Trophoblast cell (in vitro differentiated cells and primary cell): Measurements from ENCODE around the gene IHH.

Source experiments
- DNase-seq, 2 donors: peaks; one replicate each; pipeline ENCODE4 v3.0.0-alpha.2; 2016
- H2AFZ ChIP-seq: 2 replicates; pipeline ENCODE4 v1.6.1; 2013; ENCODE audit warnings: low read length, moderate library complexity, mild to moderate bottlenecking; ENCODE audit not compliant: insufficient read depth, poor library complexity
- H2AK5ac ChIP-seq: 2 replicates; pipeline ENCODE4 v1.6.1; 2013; ENCODE audit warnings: mild to moderate bottlenecking, low read length
- H2BK120ac ChIP-seq: 2 replicates; pipeline ENCODE4 v1.6.1; 2013; ENCODE audit warnings: low read length, mild to moderate bottlenecking, moderate library complexity; ENCODE audit not compliant: insufficient read depth, poor library complexity
- H2BK12ac ChIP-seq: 2 replicates; pipeline ENCODE4 v1.6.1; 2013; ENCODE audit warnings: mild to moderate bottlenecking, low read length, moderate library complexity
- H2BK5ac ChIP-seq: 2 replicates; pipeline ENCODE4 v1.6.1; 2013; ENCODE audit warnings: low read length, low read depth, moderate library complexity, mild to moderate bottlenecking; ENCODE audit not compliant: poor library complexity
- H3K14ac ChIP-seq: 2 replicates; pipeline ENCODE4 v1.6.1; 2013; ENCODE audit warnings: mild to moderate bottlenecking, low read length
- H3K18ac ChIP-seq: 2 replicates; pipeline ENCODE4 v1.6.1; 2013; ENCODE audit warnings: mild to moderate bottlenecking, low read length
- H3K23ac ChIP-seq: 2 replicates; pipeline ENCODE4 v1.6.1; 2013; ENCODE audit warnings: low read length
- H3K27ac ChIP-seq: 2 replicates; pipeline ENCODE4 v1.5.1; 2013; ENCODE audit warnings: low read depth, mild to moderate bottlenecking, inconsistent platforms, low read length, moderate library complexity
- H3K27me3 ChIP-seq: 2 replicates; pipeline ENCODE4 v1.6.1; 2013; ENCODE audit warnings: inconsistent platforms, mild to moderate bottlenecking, low read length, moderate library complexity; ENCODE audit not compliant: insufficient read depth
- H3K36me3 ChIP-seq, 2 experiments: 1 replicate in 1 of 2; 2 replicates in 1 of 2; pipeline ENCODE4 v1.6.1; 2013; ENCODE audit warnings: low read length in 2 of 2, mild to moderate bottlenecking in 2 of 2, moderate library complexity in 1 of 2; ENCODE audit not compliant: insufficient read depth in 2 of 2, control insufficient read depth in 1 of 2
- H3K4ac ChIP-seq: 2 replicates; pipeline ENCODE4 v1.6.1; 2013; ENCODE audit warnings: low read depth, mild to moderate bottlenecking, low read length, moderate library complexity
- H3K4me1 ChIP-seq, 2 experiments: 1 replicate in 1 of 2; 2 replicates in 1 of 2; pipeline ENCODE4 v1.6.1; 2013; ENCODE audit warnings: low read length in 2 of 2, mild to moderate bottlenecking in 2 of 2, moderate library complexity in 1 of 2; ENCODE audit not compliant: insufficient read depth in 2 of 2, control insufficient read depth in 1 of 2
- H3K4me2 ChIP-seq: 2 replicates; pipeline ENCODE4 v1.6.1; 2013; ENCODE audit warnings: inconsistent platforms, mild to moderate bottlenecking, low read length, moderate library complexity
- H3K4me3 ChIP-seq: 2 replicates; pipeline ENCODE4 v1.5.1; 2013; ENCODE audit warnings: mild to moderate bottlenecking, low read depth, low read length, inconsistent platforms
- H3K79me1 ChIP-seq: one replicate; pipeline ENCODE4 v1.6.1; 2013; ENCODE audit warnings: low read length
- H3K79me2 ChIP-seq: 2 replicates; pipeline ENCODE4 v1.6.1; 2013; ENCODE audit warnings: low read length, mild to moderate bottlenecking; ENCODE audit not compliant: control insufficient read depth, insufficient read depth, poor library complexity
- H3K9ac ChIP-seq: 2 replicates; pipeline ENCODE4 v1.6.1; 2013; ENCODE audit warnings: mild to moderate bottlenecking, low read length
- H3K9me3 ChIP-seq: 2 replicates; pipeline ENCODE4 v1.6.1; 2013; ENCODE audit warnings: low read depth, mild to moderate bottlenecking, control low read depth, inconsistent platforms, low read length; ENCODE audit not compliant: insufficient read depth
- H4K12ac ChIP-seq: 2 replicates; pipeline ENCODE4 v1.6.1; 2013; ENCODE audit warnings: low read depth, mild to moderate bottlenecking, low read length, moderate library complexity
- H4K8ac ChIP-seq: 2 replicates; pipeline ENCODE4 v1.6.1; 2013; ENCODE audit warnings: low read depth, mild to moderate bottlenecking, low read length, moderate library complexity
- H4K91ac ChIP-seq: one replicate; pipeline ENCODE4 v1.6.1; 2013; ENCODE audit warnings: low read depth, mild to moderate bottlenecking, low read length, moderate library complexity
- WGBS: extraction: QIAGEN DNeasy Blood & Tissue Kit; methylation state at CpG from one replicate; pipeline ENCODE4 v1.1.7; 2013; ENCODE audit warnings: missing lambda C conversion rate; ENCODE audit not compliant: insufficient read length, insufficient coverage; ENCODE audit errors: extremely low coverage; 5-methylcytosine and 5-hydroxymethylcytosine counted together

IHH gene

DNA sequence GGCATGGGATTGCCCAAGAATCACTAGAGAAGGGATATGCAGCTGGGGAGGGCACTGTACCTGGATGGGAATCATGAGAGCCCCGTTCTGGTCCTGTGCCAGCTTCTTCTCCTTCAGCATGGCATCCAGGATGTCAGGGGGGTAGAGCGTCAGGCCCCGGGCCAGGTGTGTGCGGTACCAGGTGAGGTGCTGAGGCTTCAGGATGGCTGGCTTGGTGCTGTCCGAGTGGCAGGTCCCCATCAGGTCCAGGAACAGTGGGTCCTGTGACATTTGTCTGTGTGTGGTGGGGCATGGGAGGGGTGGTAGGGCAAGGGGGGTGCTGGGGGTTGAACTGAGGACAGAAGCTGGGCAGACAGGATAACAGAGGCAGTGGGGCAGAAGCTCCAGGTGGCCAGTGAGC is 32.6 kb downstream of the IHH start:
- Histone ChIP-seq H4K12ac (no peak overlapping the region), H2BK5ac (no peak overlapping the region), H2AK5ac (no peak overlapping the region), H2AFZ (no peak overlapping the region), H3K9ac (no peak overlapping the region), H3K14ac (no peak overlapping the region), H3K27ac (no peak overlapping the region), H3K18ac (no peak overlapping the region), H2BK120ac (no peak overlapping the region), H4K91ac (no peak overlapping the region), H3K4me1 (peaks cover 2 to 3% of the 10 kb centered on the region in 2 experiments), H3K4ac (no peak overlapping the region), H3K9me3 (peaks cover 2% of the 10 kb centered on the region), H3K79me1 (no peaks in the 10 kb centered on the region), H3K79me2 (no peaks in the 10 kb centered on the region), H3K23ac (no peak overlapping the region), H3K4me3 (no peak overlapping the region), H4K8ac (no peak overlapping the region), H3K27me3 (no peaks in the 10 kb centered on the region), H3K36me3 (no peaks in the 10 kb centered on the region), H2BK12ac (no peak overlapping the region), H3K4me2 (no peak overlapping the region)
- no CpG with 5 or more reads among the region's 5 CpGs for WGBS
- no peak for DNase-seq

- Histone ChIP-seq H2AK5ac (no peak overlapping the region), H3K4me2 (no peak overlapping the region), H3K23ac (no peak overlapping the region), H3K79me2 (no peaks in the 10 kb centered on the region), H3K4me3 (no peak overlapping the region), H3K4me1 (peaks cover 2 to 3% of the 10 kb centered on the region in 2 experiments), H3K9me3 (peaks cover 2% of the 10 kb centered on the region), H2BK12ac (no peak overlapping the region), H3K36me3 (no peaks in the 10 kb centered on the region), H3K9ac (no peak overlapping the region), H3K18ac (no peak overlapping the region), H3K4ac (no peak overlapping the region), H4K91ac (no peak overlapping the region), H4K12ac (no peak overlapping the region), H3K27me3 (no peaks in the 10 kb centered on the region), H3K79me1 (no peaks in the 10 kb centered on the region), H2AFZ (no peak overlapping the region), H2BK5ac (no peak overlapping the region), H3K14ac (no peak overlapping the region), H4K8ac (no peak overlapping the region), H3K27ac (no peak overlapping the region), H2BK120ac (no peak overlapping the region)
- no peak for DNase-seq
- no CpG with 5 or more reads among the region's 22 CpGs for WGBS
These were observed 33.1 kb downstream of the IHH start for GRCh38 chr2:219027511-219028055.

DNA sequence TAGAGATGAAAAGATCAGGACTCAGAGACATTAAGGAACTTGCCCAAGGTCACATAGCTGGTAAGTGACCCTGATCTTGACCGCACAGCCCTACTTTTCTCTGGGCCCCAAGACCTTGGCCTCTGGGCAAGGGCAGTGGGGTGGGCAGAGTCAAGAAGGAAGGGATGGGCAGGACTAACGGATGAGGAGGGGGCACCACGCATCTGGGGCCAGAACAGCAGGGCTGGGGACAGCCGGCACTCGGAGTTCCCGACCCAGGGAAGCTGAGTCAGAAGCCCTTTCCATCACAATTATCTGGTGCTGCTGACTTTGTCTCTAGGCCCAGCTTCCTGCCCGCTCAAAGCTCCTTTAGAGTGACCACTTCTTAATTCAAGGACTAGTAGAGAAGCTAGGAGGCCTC is 33.8 kb downstream of the IHH start:
- Histone ChIP-seq H4K91ac (no peak overlapping the region), H3K79me1 (no peaks in the 10 kb centered on the region), H3K4me1 (peaks cover 2 to 3% of the 10 kb centered on the region in 2 experiments), H2BK120ac (no peak overlapping the region), H3K4me3 (no peak overlapping the region), H4K8ac (no peak overlapping the region), H3K9ac (no peak overlapping the region), H3K27ac (no peak overlapping the region), H2BK12ac (no peak overlapping the region), H3K27me3 (no peaks in the 10 kb centered on the region), H3K4ac (no peak overlapping the region), H3K18ac (no peak overlapping the region), H3K4me2 (no peak overlapping the region), H4K12ac (no peak overlapping the region), H3K79me2 (no peaks in the 10 kb centered on the region), H2AFZ (no peak overlapping the region), H2BK5ac (no peak overlapping the region), H3K9me3 (peaks cover 2% of the 10 kb centered on the region), H2AK5ac (no peak overlapping the region), H3K23ac (no peak overlapping the region), H3K36me3 (no peaks in the 10 kb centered on the region), H3K14ac (no peak overlapping the region)
- DNase-seq: no peak
- no CpG with 5 or more reads among the region's 7 CpGs for WGBS

DNA sequence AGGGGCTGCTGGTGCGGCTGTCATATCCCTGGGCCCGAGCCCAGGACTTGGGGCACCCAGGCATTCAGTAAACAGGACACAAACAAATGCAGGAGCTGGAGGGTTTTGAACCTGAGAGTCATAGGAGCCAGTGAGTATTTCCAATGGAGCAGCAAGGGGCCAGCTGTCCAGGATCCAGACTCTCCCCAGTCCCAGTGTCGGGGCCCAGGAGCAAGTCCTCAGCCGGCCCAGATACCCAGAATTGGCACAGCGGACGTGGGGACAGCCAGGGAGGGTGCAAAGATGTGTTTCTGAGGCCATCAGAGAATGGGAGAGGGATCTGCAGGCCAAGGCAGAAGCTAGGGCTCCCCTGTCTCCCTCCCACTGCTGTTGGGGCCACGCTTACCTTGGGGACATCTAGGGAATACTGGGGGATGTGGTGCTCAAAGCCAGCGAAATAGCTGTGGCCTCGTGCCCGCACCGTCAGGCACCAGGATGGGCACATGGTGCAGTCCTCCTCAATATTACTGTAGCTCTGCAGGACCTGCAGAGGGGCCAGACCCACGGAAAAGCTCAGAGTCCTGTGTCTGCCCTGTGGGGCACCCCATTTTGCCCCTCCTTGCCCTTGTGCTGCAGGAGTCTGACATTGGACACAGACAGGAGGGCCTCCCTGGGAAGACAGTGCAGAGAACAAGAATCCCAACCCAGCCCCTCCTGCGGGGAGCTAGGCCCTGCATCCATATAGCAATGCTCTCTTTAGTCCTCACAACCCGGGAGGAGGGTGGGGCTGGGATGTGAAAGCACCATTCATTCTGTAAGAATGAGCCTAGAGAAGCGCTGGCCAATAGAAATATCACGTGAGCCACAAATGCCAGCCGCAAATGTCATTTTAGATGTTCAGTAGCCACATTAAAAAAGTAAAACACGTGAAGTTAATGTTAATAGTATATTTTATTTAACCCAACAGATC is 34.8 kb downstream of the IHH start:
- no peak overlapping the region for H3K4me3 ChIP-seq
- H3K4me1 ChIP-seq: peaks cover 2 to 3% of the 10 kb centered on the region in 2 experiments
- H4K12ac ChIP-seq: no peak overlapping the region
- no peak overlapping the region for H3K27ac ChIP-seq
- no peak overlapping the region for H2BK12ac ChIP-seq
- H3K14ac ChIP-seq: no peak overlapping the region
- H3K9me3 ChIP-seq: peaks cover 2% of the 10 kb centered on the region
- no peak overlapping the region for H2BK5ac ChIP-seq
- no peaks in the 10 kb centered on the region for H3K79me2 ChIP-seq
- H3K18ac ChIP-seq: no peak overlapping the region
- no peak for DNase-seq
- no peak overlapping the region for H3K9ac ChIP-seq
- H3K79me1 ChIP-seq: no peaks in the 10 kb centered on the region
- no peak overlapping the region for H3K23ac ChIP-seq
- H4K91ac ChIP-seq: no peak overlapping the region
- H4K8ac ChIP-seq: no peak overlapping the region
- peaks cover under 1% of the 10 kb centered on the region for H3K27me3 ChIP-seq
- H3K4ac ChIP-seq: no peak overlapping the region
- no peak overlapping the region for H2BK120ac ChIP-seq
- no peak overlapping the region for H2AFZ ChIP-seq
- H3K36me3 ChIP-seq: no peaks in the 10 kb centered on the region
- H3K4me2 ChIP-seq: no peak overlapping the region
- no peak overlapping the region for H2AK5ac ChIP-seq
- WGBS: no CpG with 5 or more reads among the region's 18 CpGs
